HG03575 (cell line): Measurements from ENCODE around the gene PFN3.
A peak's percentile ranks its signal among the peaks of the same experiment; 100 is the strongest.
"Not testable (repeated sequence)": the region's sequence is repeated elsewhere in the genome, so short reads cannot be mapped to it uniquely, and the experiment has no call there.

ENCODE experiments used
- ATAC-seq: cut with Tn5 transposase; IDR thresholded peaks from one replicate; pipeline ENCODE4 v1.9.1; 2021; ENCODE audit not compliant: unreplicated experiment, insufficient number of reproducible peaks, low FRiP score; ENCODE audit errors: extremely low read depth

PFN3 gene

GRCh38 chr5:177366528-177367322 is 33.7 kb downstream of the PFN3 start:
- no peak for ATAC-seq

DNA sequence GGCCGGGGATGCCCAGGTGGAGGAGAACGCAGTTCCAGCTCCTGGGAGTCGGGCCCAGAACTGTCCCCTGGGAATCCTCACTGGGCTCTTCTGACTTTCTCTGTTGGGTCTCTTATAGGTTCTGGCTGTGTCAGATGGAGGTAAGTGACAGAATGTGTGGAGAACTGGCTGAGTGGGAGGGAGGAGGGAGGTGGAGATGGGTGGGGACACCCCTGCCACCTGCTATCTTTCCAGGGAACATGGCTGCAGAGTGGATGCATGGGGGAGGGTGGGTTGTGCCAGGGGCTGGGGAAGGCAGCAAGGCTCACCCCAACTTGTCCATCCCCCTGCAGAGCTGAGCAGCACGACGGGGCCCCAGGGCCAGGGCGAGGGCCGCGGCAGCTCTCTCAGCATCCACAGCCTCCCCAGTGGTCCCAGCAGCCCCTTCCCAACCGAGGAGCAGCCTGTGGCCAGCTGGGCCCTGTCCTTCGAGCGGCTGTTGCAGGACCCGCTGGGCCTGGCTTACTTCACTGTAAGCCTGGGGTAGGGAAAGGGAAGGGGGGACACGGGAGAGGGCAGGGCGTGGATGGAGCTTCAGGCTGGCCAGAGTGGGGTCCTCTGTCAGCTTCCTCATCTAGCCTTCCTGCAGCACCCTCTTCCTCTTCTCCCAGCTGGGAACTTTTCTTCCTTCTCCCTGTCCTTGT is 34.5 kb downstream of the PFN3 start:
- ATAC-seq, result no peak

DNA sequence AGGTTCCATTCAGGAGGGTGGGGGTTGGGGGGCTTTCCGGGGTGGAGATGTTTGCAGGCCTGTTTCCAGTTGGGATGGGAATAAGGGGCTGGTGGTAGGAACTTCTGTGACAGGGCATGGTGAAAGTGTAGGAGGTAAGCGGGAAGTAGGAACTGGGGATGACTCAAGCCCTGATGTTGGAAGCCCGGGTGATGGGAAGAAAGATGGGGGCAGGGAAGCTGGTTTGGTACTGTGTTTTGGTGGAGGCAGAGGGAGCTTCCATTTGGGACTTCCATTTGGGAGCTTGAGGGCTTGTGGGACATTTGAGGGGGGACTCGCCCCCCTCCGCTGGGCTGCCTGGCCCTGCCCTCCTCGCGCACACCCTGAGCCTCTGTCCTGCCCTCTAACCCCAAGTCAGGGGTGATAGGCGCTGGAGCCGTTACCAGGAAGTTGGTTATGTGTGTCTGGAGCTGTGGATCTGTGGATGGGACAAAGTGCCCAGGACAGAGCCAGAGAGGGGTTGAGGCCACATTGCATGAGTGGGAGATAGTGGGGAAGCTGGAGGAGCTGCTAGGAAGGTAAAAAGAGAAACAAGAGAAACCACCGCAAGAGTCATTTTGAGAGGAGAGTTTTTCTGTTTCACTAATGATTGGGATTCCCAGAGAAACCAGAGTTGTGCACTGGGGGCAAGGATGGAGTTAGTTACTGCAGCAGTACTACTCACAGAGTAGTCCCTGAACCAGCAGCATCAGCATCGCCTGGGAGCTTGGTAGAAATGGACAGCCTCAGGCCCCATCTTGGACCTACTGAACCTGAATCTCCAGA is 36.1 kb downstream of the PFN3 start:
- ATAC-seq, result no peak

DNA sequence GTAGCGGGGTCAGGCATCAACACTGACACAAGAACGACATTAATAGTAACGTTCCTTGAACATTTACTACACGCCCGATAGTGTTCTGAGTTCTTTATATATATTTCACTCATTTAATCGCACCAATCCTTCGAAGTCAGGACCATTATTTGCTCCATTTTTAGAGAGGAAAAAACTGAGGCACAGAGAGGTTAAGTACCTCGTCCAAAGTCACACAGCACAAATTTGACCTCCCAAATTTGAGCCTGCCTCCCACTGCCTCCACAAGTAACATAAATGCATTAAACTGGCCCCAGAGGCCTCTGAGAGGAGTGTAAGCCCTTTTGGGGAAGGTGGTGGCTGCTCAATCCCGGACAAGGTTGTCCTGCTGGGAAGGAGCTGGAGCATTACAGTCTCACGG is 36.9 kb downstream of the PFN3 start:
- no peak for ATAC-seq

DNA sequence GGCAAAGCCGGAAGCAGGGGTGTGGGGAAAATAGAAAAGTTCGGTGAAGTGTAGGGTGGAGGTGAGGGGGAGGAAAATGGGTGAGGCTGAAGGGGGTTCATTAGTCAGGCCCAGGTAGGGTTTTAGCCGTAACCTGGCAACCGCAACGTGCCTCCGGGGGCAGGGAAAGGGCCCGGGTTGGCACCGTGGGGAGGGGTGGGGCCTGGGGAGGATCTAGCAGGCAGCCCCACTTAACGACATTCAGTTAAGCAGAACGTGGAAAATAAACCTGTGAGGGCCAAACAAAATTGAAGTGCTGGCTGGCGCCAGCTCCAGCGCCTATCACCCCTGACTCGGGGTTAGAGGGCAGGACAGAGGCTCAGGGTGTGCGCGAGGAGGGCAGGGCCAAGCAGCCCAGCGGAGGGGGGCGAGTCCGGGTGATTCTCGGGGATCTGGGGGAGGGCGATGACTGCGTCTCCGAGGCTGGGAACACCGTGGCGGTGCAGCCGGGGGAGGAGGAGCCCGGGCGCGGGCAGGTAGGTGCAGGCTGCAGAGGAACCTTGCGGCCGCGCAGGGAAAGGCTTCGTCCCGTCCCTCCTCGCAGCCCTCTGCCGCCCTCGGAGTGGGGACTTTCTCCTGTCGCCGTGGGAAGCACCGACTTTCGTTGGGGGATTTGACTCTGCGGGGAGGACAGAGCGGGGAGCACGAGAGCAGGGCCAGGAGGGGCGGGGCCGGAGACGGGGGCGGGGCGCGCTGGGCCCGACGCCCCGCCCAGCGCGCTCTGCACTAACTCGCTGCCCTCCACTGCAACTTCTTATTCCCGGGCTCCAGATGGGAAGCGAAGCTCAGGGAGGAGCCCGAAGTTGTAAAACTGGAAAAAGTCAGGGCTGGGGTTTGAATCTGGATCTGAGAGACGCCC is 37.6 kb downstream of the PFN3 start:
- ATAC-seq, result no peak

DNA sequence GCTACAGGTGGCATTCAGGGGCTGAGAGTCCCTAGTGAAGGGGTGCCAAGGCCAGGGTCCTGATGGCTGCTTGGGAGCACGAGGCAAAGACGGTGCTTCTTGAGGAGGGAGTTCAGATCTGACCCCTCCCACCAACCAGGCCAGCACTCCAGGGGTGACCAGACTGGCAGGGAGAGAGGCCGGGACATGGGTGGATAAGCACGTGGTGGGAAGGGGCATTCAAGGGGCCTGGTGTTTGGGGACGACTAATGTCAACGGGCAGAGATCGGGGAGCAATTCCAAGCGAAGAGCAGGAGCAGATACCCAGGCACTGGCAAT is 38.2 kb downstream of the PFN3 start:
- ATAC-seq, result no peak

DNA sequence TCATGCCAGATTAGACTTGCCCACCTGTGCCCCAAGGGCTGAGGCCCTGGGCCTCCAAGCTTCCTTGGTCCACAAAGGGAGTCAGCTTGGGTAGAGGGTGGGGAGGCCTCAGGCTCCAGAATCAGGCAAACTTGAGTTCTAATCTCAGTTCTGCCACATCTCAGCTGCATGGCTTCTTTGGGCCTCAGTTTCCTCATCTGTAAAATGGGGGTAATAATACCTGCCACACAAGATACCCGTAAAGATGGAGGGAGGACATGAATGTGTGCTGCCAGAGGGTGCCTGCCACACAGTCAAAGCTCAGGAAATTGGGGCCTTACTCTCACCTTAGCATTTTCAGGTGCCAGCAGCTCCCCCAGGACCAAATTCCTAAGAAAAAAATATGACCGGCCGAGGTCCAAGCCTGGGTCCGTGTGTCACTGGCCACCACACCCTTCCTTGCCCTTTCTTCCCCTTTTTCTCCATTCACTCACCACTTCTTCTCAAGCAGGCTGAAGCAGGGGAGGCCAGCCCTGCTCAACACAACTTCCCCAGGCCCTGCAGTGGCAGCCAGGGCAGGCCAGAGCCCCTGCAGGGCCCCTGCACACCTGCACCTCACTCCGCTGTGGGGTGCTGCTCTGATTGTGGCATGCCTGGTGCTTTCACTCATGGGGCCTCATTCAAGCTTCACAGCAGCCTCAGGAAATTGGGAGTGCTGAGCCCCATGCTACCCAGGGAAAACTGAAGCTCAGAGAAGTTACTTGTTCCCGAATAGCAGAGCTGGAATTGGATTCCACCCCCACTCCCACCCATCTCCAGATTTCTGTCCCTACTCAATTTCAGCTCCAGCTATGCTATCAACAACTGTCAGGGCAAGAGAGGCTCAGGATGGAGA is 38.8 kb downstream of the PFN3 start:
- no peak for ATAC-seq

GRCh38 chr5:177360740-177361139 is 39.7 kb downstream of the PFN3 start:
- ATAC-seq, result not testable (repeated sequence)

GRCh38 chr5:177359860-177360259 is 40.6 kb downstream of the PFN3 start:
- ATAC-seq, result no peak

- ATAC-seq, result no peak
Observed at GRCh38 chr5:177359451-177359851, 41.0 kb downstream of the PFN3 start.

GRCh38 chr5:177358370-177358819 is 42.1 kb downstream of the PFN3 start:
- ATAC-seq, result no peak

GRCh38 chr5:177357459-177358351 is 42.8 kb downstream of the PFN3 start, which contains the start of gene RGS14:
Gene RGS14 (plus strand): TSS chr5:177357924. CDS start chr5:177358025, 101 bp downstream.
- ATAC-seq, result peak; percentile 81

- ATAC-seq, result no peak
Observed at GRCh38 chr5:177357146-177357458, 43.4 kb downstream of the PFN3 start.

GRCh38 chr5:177356746-177357145 is 43.7 kb downstream of the PFN3 start:
- ATAC-seq, result no peak

- ATAC-seq, result no peak
Observed at GRCh38 chr5:177355868-177356168, 44.6 kb downstream of the PFN3 start.

GRCh38 chr5:177355162-177355867 is 45.1 kb downstream of the PFN3 start:
- no peak for ATAC-seq

GRCh38 chr5:177354711-177355110 is 45.8 kb downstream of the PFN3 start:
- ATAC-seq, result no peak
